Inferior parietal cortex (tissue), 1 donor: ENCODE results near the gene NANP.

ENCODE experiments used
- DNase-seq: peaks from one replicate; pipeline ENCODE4 v3.0.0-alpha.2; 2016; ENCODE audit errors: extremely low spot score

The NANP gene

GRCh38 chr20:25571817-25572216, 52.0 kb downstream of the NANP start:
- DNase-seq = no peak

DNA sequence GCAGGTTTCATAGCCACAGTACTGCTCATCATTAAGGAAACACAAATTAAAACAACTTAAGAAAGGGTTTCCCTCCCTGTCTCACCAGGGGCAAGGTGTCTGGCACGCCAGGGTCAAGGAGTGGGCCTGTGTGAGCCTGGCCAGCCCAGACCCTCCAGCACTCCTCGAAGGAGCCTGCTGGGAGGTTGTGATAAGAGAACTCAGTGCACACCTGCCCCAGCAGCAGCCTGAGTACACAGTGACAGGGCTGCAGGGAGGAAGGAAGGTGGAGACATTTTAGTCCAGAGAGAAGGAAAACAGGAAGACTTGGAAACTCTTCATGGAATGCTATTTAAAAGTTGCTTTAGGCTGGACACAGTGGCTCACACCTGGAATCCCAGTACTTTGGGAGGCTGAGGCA, 52.6 kb downstream of the NANP start:
- no peak for DNase-seq

GRCh38 chr20:25570148-25570530, 53.7 kb downstream of the NANP start:
- no peak for DNase-seq

DNA sequence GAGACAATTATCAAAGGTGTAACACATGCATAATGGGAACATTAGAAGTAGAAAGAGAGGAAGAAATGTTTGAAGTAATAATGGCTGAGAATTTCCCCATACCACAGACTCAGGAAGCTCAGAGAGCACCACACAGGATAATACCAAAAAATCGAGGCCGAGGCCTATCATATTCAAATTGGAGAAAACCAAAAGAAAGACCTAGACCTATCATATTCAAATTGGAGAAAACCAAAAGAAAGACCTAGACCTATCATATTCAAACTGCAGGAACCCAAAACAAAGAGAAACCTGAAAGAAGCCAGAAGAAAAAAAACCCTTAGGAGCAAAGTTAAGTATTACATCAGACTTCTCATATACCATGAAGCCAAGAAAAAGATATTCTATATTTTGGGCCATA, 56.5 kb downstream of the NANP start:
- no peak for DNase-seq

- DNase-seq = no peak
Observed at GRCh38 chr20:25566821-25567220, 57.0 kb downstream of the NANP start.

GRCh38 chr20:25565578-25566157, 58.1 kb downstream of the NANP start:
- DNase-seq = no peak

DNA sequence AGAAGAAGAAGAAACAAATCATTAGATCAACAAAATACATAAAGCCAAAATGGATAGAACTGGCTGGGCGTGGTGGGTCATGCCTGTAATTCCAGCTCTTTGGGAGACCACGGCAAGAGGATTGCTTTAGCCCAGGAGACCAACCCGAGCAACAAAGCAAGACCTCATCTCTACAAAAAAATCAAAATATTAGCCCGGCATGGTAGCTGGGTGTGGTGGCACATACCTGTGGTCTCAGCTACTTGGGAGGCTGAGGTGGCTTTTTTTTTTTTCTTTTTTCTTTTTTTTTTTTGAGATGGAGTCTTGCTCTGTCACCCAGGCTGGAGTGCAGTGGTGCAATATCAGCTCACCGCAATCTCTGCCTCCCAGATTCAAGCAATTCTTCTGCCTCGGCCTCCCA, 59.9 kb downstream of the NANP start:
- no peak for DNase-seq

DNA sequence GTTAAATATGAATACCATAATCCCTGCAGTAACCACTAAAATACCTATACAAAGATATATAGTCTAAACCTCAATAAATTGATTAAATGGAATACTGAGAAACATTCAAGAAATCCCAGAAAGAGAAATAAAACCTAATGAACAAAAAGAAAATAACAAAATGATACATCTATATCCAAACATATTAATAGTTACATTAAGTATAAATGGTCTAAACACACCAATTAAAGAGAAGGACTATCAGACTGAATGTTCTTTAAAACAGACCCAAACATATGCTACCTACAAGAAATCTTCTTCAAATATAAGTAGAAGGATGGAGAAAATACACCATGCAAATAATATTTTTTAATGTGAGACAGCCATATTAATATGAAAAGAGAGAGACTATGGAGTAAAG, 60.5 kb downstream of the NANP start:
- no peak for DNase-seq
